Esophagus muscularis mucosa (tissue), 4 donors: ENCODE data around the gene ABCG5. TPM values are rescaled to one million over a fixed set of nuclear protein-coding genes. Genes with fewer than 3 reads are reported as not detected.

Source experiments
- DNase-seq: peaks from one replicate; pipeline ENCODE4 v3.0.0-alpha.2; 2017; ENCODE audit errors: extremely low spot score
- H3K27ac ChIP-seq, 4 donors: fragments of 200-600 bp; sonication (generic); replicated peaks in 1 of 4; 1 replicate in 3 of 4; 2 replicates in 1 of 4; pipeline ENCODE4 v1.5.1; 2016 to 2019; ENCODE audit warnings: mild to moderate bottlenecking in 1 of 4
- H3K27me3 ChIP-seq, 4 donors: fragments of 200-600 bp; sonication (generic); one replicate each; pipeline versions ENCODE4 v1.5.1 to v1.6.0; 2016 to 2019
- H3K36me3 ChIP-seq, 4 donors: fragments of 200-600 bp; sonication (generic); one replicate each; pipeline ENCODE4 v1.5.1; 2016 to 2019
- H3K4me1 ChIP-seq, 4 donors: fragments of 200-600 bp; sonication (generic); one replicate each; pipeline ENCODE4 v1.5.1; 2016 to 2019
- H3K4me3 ChIP-seq, 4 donors: fragments of 200-600 bp; sonication (generic); 1 replicate in 2 of 4; 2 replicates in 2 of 4; pipeline ENCODE4 v1.5.1; 2016 to 2019; ENCODE audit warnings: mild to moderate bottlenecking in 4 of 4, moderate library complexity in 1 of 4
- H3K9me3 ChIP-seq, 4 donors: fragments of 200-600 bp; sonication (generic); 1 replicate in 3 of 4; 2 replicates in 1 of 4; pipeline ENCODE4 v1.5.1; 2016 to 2019
- CTCF ChIP-seq, 3 experiments: fragments of 200-600 bp in 2 of 3; fragments of 450-650 bp in 1 of 3; sonication (generic) in 2 of 3; IDR thresholded peaks; one replicate each; pipeline ENCODE4 v1.5.1; 2017 to 2019; ENCODE audit warnings: antibody characterized with exemption in 3 of 3, mild to moderate bottlenecking in 2 of 3, moderate library complexity in 1 of 3
- EP300 ChIP-seq: sonication (generic); formaldehyde crosslinking; IDR thresholded peaks from one replicate; pipeline ENCODE4 v1.6.1; 2017; ENCODE audit warnings: antibody characterized with exemption
- POLR2A ChIP-seq: fragments of 450-650 bp; IDR thresholded peaks from one replicate; pipeline ENCODE4 v1.6.1; 2017; ENCODE audit warnings: antibody characterized with exemption, moderate library complexity, mild to moderate bottlenecking, low read depth
- POLR2AphosphoS5 ChIP-seq, 2 donors: sonication (generic); formaldehyde crosslinking; IDR thresholded peaks; one replicate each; pipeline ENCODE4 v1.6.1; 2017; ENCODE audit warnings: antibody characterized with exemption in 2 of 2
- WGBS: methylation state at CpG from one replicate; pipeline ENCODE4 v1.1.5; 2018; 5-methylcytosine and 5-hydroxymethylcytosine counted together
- intact Hi-C: fragments of 100-400 bp; cut with DNase I; formaldehyde crosslinking; loops from one replicate; pipeline ENCODE4 v1.15.1; 2023
- total RNA-seq, 4 donors: library from RNA; depleted of rRNA; stranded (reverse); fragments of >200 nt; gene quantifications; one replicate each; pipeline versions ENCODE4 v1.1.0 to v1.2.1, GENCODE V29; 2016

ABCG5 gene
- total RNA-seq, 4 donors from 2014 or later = not detected

GRCh38 chr2:43848214-43848613 is 9.6 kb upstream of the ABCG5 start:
- WGBS = 78% methylated on average over 1 of the region's 1 CpG

DNA sequence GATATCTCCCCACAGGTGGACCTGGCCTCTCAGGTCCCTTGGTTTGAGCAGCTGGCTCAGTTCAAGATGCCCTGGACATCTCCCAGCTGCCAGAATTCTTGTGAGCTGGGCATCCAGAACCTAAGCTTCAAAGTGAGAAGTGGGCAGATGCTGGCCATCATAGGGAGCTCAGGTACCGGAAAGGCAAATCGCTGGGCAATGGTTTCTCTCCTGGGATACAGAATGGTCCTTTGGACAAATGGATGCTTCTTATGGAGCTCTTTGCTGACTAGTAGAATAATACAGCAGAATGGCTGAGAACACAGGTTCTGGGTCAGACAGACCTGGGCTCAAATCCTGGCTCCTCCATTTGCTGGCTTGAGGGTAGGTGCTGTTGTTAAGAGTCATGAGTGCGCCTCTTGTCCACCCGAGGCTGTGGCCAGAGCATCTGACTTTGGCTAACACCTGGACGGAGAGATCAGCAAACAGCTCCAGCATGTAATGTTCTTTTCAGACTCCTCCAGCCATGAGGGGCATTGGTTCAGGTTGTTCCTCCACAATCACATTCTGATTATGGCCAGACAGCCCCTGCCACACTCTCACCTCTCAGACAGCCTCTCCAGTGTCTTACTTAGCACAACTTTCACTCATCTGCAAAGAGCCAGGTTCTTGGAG is 7.6 kb upstream of the ABCG5 start:
- intact Hi-C loops = no loop called here
- 90% methylated on average over 5 of the region's 5 CpGs for WGBS
- Histone ChIP-seq H3K4me1 (no peaks in the 10 kb centered on the region), H3K27ac (no peak overlapping the region), H3K9me3 (no peaks in the 10 kb centered on the region), H3K4me3 (no peak overlapping the region), H3K27me3 (peaks cover 0 to 3% (median 0%) of the 10 kb centered on the region in 4 donors), H3K36me3 (no peaks in the 10 kb centered on the region)
- TF ChIP-seq POLR2AphosphoS5 (IDR thresholded peaks at IDR 0.05) (no peak), CTCF (IDR thresholded peaks at IDR 0.05) (no peak), EP300 (no peak), POLR2A (no peak)
- peak; percentile 82 for DNase-seq

More at GRCh38 chr2:43848214-43848613, 9.6 kb upstream of the ABCG5 start:
- no peak overlapping the region for H3K27ac ChIP-seq
- H3K9me3 ChIP-seq = no peaks in the 10 kb centered on the region
- no peaks in the 10 kb centered on the region for H3K36me3 ChIP-seq
- TF ChIP-seq CTCF (IDR thresholded peaks at IDR 0.05) (no peak), POLR2A (no peak), POLR2AphosphoS5 (IDR thresholded peaks at IDR 0.05) (no peak), EP300 (no peak)
- H3K4me3 ChIP-seq = no peak overlapping the region
- no peak for DNase-seq
- H3K27me3 ChIP-seq = peaks cover 0 to 22% (median 0%) of the 10 kb centered on the region in 4 donors
- intact Hi-C loops = no loop called here
- no peaks in the 10 kb centered on the region for H3K4me1 ChIP-seq

- no peak for DNase-seq
- no peak overlapping the region for H3K27ac ChIP-seq
- TF ChIP-seq POLR2AphosphoS5 (IDR thresholded peaks at IDR 0.05) (no peak), EP300 (no peak), POLR2A (no peak), CTCF (IDR thresholded peaks at IDR 0.05) (no peak)
- WGBS = 81% methylated on average over 1 of the region's 1 CpG
- intact Hi-C loops = no loop called here
- no peaks in the 10 kb centered on the region for H3K36me3 ChIP-seq
- no peaks in the 10 kb centered on the region for H3K4me1 ChIP-seq
- H3K27me3 ChIP-seq = no peaks in the 10 kb centered on the region
- no peaks in the 10 kb centered on the region for H3K9me3 ChIP-seq
- H3K4me3 ChIP-seq = no peak overlapping the region
Measured at GRCh38 chr2:43845181-43845580, 6.5 kb upstream of the ABCG5 start.

- TF ChIP-seq CTCF (IDR thresholded peaks at IDR 0.05) = no peak
- no peak for TF ChIP-seq EP300
- Histone ChIP-seq H3K4me3 (no peak overlapping the region), H3K27me3 (no peaks in the 10 kb centered on the region), H3K36me3 (no peaks in the 10 kb centered on the region), H3K4me1 (no peaks in the 10 kb centered on the region), H3K9me3 (no peaks in the 10 kb centered on the region), H3K27ac (no peak overlapping the region)
- no peak for DNase-seq
- 77% methylated on average over 9 of the region's 9 CpGs for WGBS
- intact Hi-C loops = no loop called here
Measured at GRCh38 chr2:43842866-43843226, 4.2 kb upstream of the ABCG5 start.
